A673 (cell line): Measurements from ENCODE around the gene CLDN20. TPM values are rescaled to one million over a fixed set of nuclear protein-coding genes. Genes with fewer than 3 reads are reported as not detected.
"Not testable (repeated sequence)": the region's sequence is repeated elsewhere in the genome, so short reads cannot be mapped to it uniquely, and the experiment has no call there.

Experiments used
- Bru-seq: library from RNA; stranded (reverse); fragments of 400-500 nt; gene quantifications from one replicate; lab custom pipeline; 2021; lab: Mats Ljungman, UMichigan
- BruChase-seq, 2 experiments: library from RNA; stranded (reverse); fragments of 400-500 nt; gene quantifications; one replicate each; lab custom pipeline; 2021; lab: Mats Ljungman, UMichigan
- BruUV-seq: library from RNA; stranded (reverse); fragments of 400-500 nt; replicated peaks from 2 replicates; lab custom pipeline; 2021; lab: Mats Ljungman, UMichigan
- CTCF ChIA-PET: fragments of 300-600 bp; sonication (Branson Sonifier 250); formaldehyde crosslinking; loops from one replicate; lab custom pipeline; 2022; ENCODE audit warnings: antibody characterized with exemption; lab: Charles Lee
- POLR2A ChIA-PET: fragments of 300-600 bp; sonication (Branson Sonifier 250); formaldehyde crosslinking; loops from one replicate; lab custom pipeline; 2022; ENCODE audit warnings: antibody characterized with exemption; ENCODE audit not compliant: low non-redundant PET; lab: Charles Lee
- DNase-seq: peaks from one replicate; pipeline ENCODE4 v3.0.0-alpha.2; 2015; ENCODE audit warnings: low spot score
- H3K27ac ChIP-seq: fragments of 200-600 bp; sonication (generic); 2 replicates; pipeline ENCODE4 v1.5.1; 2016; ENCODE audit warnings: mixed run types, low read depth, mild to moderate bottlenecking, mixed read lengths, antibody characterized with exemption, low read length; ENCODE audit not compliant: poor library complexity, severe bottlenecking
- H3K27me3 ChIP-seq: fragments of 200-600 bp; sonication (generic); replicated peaks from 2 replicates; pipeline ENCODE4 v1.6.1; 2017; ENCODE audit warnings: mixed run types, low read depth, mild to moderate bottlenecking, mixed read lengths, antibody characterized with exemption, low read length; ENCODE audit not compliant: insufficient read depth, poor library complexity
- H3K36me3 ChIP-seq: fragments of 200-600 bp; sonication (generic); 2 replicates; pipeline ENCODE4 v1.6.1; 2016; ENCODE audit warnings: mixed run types, mild to moderate bottlenecking, mixed read lengths, antibody characterized with exemption, low read length; ENCODE audit not compliant: insufficient read depth, poor library complexity, severe bottlenecking
- H3K4me1 ChIP-seq: fragments of 200-600 bp; sonication (generic); 2 replicates; pipeline ENCODE4 v1.6.1; 2017; ENCODE audit warnings: mixed run types, mild to moderate bottlenecking, mixed read lengths, antibody characterized with exemption, low read length; ENCODE audit not compliant: insufficient read depth, poor library complexity, severe bottlenecking
- H3K4me3 ChIP-seq: fragments of 200-600 bp; sonication (generic); 2 replicates; pipeline ENCODE4 v1.5.1; 2016; ENCODE audit warnings: low read depth, mixed run types, mild to moderate bottlenecking, mixed read lengths, low read length; ENCODE audit not compliant: poor library complexity, severe bottlenecking
- H3K9me3 ChIP-seq: fragments of 200-600 bp; sonication (generic); 2 replicates; pipeline ENCODE4 v1.6.1; 2016; ENCODE audit warnings: mixed run types, low read depth, mild to moderate bottlenecking, mixed read lengths, antibody characterized with exemption, low read length; ENCODE audit not compliant: poor library complexity, severe bottlenecking
- CTCF ChIP-seq: fragments of 300-800, 200-600 bp; sonication (generic); conservative IDR thresholded peaks from 2 replicates; pipeline ENCODE4 v1.5.1; 2017; ENCODE audit warnings: low read depth, mild to moderate bottlenecking, antibody characterized with exemption, low read length, moderate library complexity, mixed read lengths
- EZH2 ChIP-seq: fragments of 200-600 bp; sonication (generic); IDR thresholded peaks from 2 replicates; pipeline ENCODE4 v1.6.1; 2017; ENCODE audit warnings: borderline replicate concordance, low read depth, mild to moderate bottlenecking, mixed read lengths, antibody characterized with exemption, low read length; ENCODE audit not compliant: poor library complexity, severe bottlenecking
- intact Hi-C: fragments of 100-400 bp; cut with micrococcal nuclease; formaldehyde crosslinking; loops from one replicate; pipeline ENCODE4 v1.10.0; 2022; ENCODE audit not compliant: unreplicated experiment
- long read RNA-seq: library from polyadenylated mRNA; stranded (forward); transcript quantifications from one replicate; pipeline ENCODE4 v2.0.0, GENCODE V29; 2022
- total RNA-seq: library from RNA; stranded (reverse); gene quantifications from 2 replicates; pipeline ENCODE4 v1.2.3, GENCODE V29; 2021

Gene CLDN20
- total RNA-seq (not detected in 2 replicates), Bru-seq, nascent RNA (percentile 23 among the genes with signal in this experiment), BruChase-seq, experiment 1, labeled RNA remaining after a 2-hour chase (percentile 18 among the genes with signal in this experiment), BruChase-seq, experiment 2, labeled RNA remaining after a 6-hour chase (percentile 19 among the genes with signal in this experiment)
- long read RNA-seq, partial matches to known transcripts = 0 of 7 reads
- long read RNA-seq, other reads (novel, unspliced or antisense) = 7 of 7 reads

GRCh38 chr6:155263373-155264063, at the start of gene CLDN20:
Gene CLDN20, plus strand, starts transcription at chr6:155264013. Its CDS starts 11,707 bp downstream, at chr6:155275720.
- BruUV-seq = no TSS peak
- peaks cover 19% of the 10 kb centered on the region for H3K36me3 ChIP-seq
- H3K27me3 ChIP-seq = no peaks in the 10 kb centered on the region
- no peaks in the 10 kb centered on the region for H3K9me3 ChIP-seq
- no peak within 1 kb of the TSS for H3K27ac ChIP-seq
- H3K4me1 ChIP-seq = peaks cover 11% of the 10 kb centered on the region
- POLR2A ChIA-PET = interaction anchor here (0.6 kb wide), 1 partner anchor 44 kb away, joined by 4 read pairs; no protein-coding TSS in a partner anchor
- intact Hi-C loops = no loop called here
- DNase-seq = no peak
- CTCF ChIA-PET = no interaction called here
- H3K4me3 ChIP-seq = no peak within 1 kb of the TSS
- TF ChIP-seq CTCF (no peak), EZH2 (no peak)

GRCh38 chr6:155215906-155216305, 47.9 kb upstream of the CLDN20 start:
- no peaks in the 10 kb centered on the region for H3K9me3 ChIP-seq
- H3K27me3 ChIP-seq = no peaks in the 10 kb centered on the region
- H3K4me3 ChIP-seq = no peak overlapping the region
- ChIA-PET POLR2A (no interaction called here), CTCF (no interaction called here)
- H3K4me1 ChIP-seq = no peaks in the 10 kb centered on the region
- no peaks in the 10 kb centered on the region for H3K36me3 ChIP-seq
- H3K27ac ChIP-seq = no peak overlapping the region
- intact Hi-C loops = no loop called here
- no TSS peak for BruUV-seq
- DNase-seq = no peak
- no peak for TF ChIP-seq EZH2
- TF ChIP-seq CTCF = no peak

GRCh38 chr6:155216312-155217046, 47.3 kb upstream of the CLDN20 start:
- POLR2A ChIA-PET = no interaction called here
- TF ChIP-seq CTCF (no peak), EZH2 (no peak)
- DNase-seq = no peak
- CTCF ChIA-PET = no interaction called here
- Histone ChIP-seq H3K9me3 (no peaks in the 10 kb centered on the region), H3K36me3 (no peaks in the 10 kb centered on the region), H3K27me3 (no peaks in the 10 kb centered on the region), H3K4me1 (no peaks in the 10 kb centered on the region), H3K4me3 (no peak overlapping the region), H3K27ac (no peak overlapping the region)
- intact Hi-C loops = no loop called here
- no TSS peak for BruUV-seq

- BruUV-seq, CTCF ChIA-PET: not testable (repeated sequence)
These were observed 45.1 kb upstream of the CLDN20 start for GRCh38 chr6:155218711-155219110.

More at GRCh38 chr6:155218711-155219110, 45.1 kb upstream of the CLDN20 start:
- POLR2A ChIA-PET, H3K9me3 ChIP-seq, H3K36me3 ChIP-seq, H3K27me3 ChIP-seq, H3K4me3 ChIP-seq, intact Hi-C loops, DNase-seq, H3K4me1 ChIP-seq, H3K27ac ChIP-seq: not testable (repeated sequence)
